ENCODE measurements around the gene SNED1. TPM values are rescaled to one million over a fixed set of nuclear protein-coding genes. Genes with fewer than 3 reads are reported as not detected.

Gene SNED1
- total RNA-seq, 4 donors from 2014 or later: 18.5 to 87.1 (median 21.9) TPM

DNA sequence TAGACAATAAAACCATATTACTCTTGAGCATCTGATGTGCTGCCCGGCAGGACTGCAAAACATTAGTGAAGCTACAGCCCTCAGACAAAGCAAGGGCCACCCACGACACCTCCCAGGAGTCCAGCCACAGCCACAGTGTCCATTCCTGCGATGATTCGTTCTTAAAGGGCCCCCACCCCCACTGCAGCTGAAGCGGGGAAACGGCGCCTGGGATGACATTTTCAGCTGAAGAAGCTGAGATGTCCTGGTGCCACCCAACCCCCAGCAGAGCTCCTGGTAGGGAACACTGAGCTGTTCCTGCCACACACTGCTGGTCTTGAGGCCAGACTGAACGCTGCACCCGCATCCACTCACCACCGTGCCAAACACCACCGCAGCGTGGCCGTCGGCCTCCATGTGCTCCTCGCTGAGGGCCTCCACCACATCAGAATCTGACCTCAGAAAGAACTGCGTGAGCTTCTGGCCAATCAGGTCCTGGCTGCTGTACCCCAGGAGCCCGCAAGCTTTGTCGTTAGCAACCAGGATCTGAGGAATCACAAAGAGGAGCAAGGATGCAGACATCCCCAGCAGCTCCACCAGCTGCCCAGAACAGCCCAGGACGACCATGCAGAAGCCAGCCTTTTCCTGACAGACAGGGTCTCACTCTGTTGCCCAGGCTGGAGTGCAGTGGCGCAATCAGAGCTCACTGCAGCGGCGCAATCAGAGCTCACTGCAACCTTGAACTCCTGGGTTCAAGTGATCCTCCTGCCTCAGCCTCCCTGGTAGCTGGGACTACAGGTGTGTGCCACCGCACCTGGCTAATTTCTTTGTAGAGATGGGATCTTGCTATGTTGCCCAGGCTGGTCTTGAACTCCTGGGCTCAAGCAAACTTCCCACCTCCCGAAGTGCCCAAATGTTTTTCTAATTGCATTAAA is 141.4 kb downstream of the SNED1 start:
- intact Hi-C loops (cut with DNase I; ENCODE audit: low total_unique reads): no loop called here
- Histone ChIP-seq H3K4me1 (no peaks in the 10 kb centered on the region), H3K27ac (no peak overlapping the region), H3K27me3 (no peaks in the 10 kb centered on the region), H3K36me3 (no peaks in the 10 kb centered on the region), H3K9me3 (no peaks in the 10 kb centered on the region), H3K4me3 (no peak overlapping the region)
- TF ChIP-seq POLR2A (IDR thresholded peaks at IDR 0.05): no peak
- TF ChIP-seq, protein P1, sequence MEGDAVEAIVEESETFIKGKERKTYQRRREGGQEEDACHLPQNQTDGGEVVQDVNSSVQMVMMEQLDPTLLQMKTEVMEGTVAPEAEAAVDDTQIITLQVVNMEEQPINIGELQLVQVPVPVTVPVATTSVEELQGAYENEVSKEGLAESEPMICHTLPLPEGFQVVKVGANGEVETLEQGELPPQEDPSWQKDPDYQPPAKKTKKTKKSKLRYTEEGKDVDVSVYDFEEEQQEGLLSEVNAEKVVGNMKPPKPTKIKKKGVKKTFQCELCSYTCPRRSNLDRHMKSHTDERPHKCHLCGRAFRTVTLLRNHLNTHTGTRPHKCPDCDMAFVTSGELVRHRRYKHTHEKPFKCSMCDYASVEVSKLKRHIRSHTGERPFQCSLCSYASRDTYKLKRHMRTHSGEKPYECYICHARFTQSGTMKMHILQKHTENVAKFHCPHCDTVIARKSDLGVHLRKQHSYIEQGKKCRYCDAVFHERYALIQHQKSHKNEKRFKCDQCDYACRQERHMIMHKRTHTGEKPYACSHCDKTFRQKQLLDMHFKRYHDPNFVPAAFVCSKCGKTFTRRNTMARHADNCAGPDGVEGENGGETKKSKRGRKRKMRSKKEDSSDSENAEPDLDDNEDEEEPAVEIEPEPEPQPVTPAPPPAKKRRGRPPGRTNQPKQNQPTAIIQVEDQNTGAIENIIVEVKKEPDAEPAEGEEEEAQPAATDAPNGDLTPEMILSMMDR (IDR thresholded peaks at IDR 0.05): no peak
- DNase-seq: no peak

- Histone ChIP-seq H3K4me3 (no peak overlapping the region), H3K4me1 (no peaks in the 10 kb centered on the region), H3K27me3 (no peaks in the 10 kb centered on the region), H3K9me3 (no peaks in the 10 kb centered on the region), H3K27ac (no peak overlapping the region), H3K36me3 (no peaks in the 10 kb centered on the region)
- no peak for DNase-seq
- TF ChIP-seq POLR2A (IDR thresholded peaks at IDR 0.05): no peak
- TF ChIP-seq, protein P1 (IDR thresholded peaks at IDR 0.05): no peak
- intact Hi-C loops (cut with DNase I; ENCODE audit: low total_unique reads): no loop called here
These were observed 142.0 kb downstream of the SNED1 start for GRCh38 chr2:241140445-241140840.

DNA sequence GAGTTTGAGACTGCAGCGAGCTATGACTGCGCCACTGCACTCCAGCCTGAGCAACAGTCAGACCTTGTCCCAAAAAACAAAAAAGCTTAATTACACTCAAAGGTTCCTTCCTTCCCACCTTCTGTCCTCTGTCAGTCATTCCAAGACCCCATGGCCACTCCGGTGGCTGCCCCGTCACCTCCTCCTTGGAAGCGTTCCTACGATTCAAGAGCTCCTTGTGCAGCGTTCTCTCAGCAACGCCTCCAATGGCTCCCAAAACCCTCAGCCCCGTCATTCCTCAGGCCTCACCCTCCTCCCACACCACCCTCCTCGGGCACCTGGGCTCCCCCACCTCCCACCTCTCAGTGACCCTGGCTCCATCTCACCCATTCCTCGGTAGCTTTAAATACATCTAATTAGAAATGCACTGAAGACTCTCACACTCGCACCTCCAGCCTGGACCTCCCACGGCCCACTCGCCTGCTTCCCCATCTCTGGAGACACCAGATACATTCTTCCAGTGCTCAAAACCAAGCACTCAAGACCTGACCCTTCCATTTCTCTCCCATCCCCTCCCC is 142.9 kb downstream of the SNED1 start:
- TF ChIP-seq, protein P1 (IDR thresholded peaks at IDR 0.05): no peak
- no peak for TF ChIP-seq POLR2A (IDR thresholded peaks at IDR 0.05)
- intact Hi-C loops (cut with DNase I; ENCODE audit: low total_unique reads): no loop called here

DNA sequence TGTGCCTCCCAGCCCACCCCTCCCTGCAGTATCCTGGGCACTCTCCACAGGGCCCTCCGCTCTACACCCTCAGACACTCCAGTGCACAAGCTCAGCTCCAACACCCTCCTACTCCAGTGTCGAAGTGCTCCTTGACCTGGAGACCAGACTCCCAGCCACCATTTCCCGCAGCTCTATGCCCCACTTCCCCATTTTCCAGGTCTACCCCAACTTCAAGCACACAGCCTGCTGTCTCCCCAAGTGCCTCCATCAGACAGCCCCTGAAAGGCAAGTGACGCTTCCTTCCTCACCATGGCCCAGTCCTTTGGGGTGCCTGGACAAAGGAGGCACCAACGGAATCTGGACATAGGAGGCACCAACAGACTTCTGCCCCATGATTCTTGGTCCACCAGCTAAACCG is 143.6 kb downstream of the SNED1 start:
- DNase-seq: no peak
- Histone ChIP-seq H3K9me3 (no peaks in the 10 kb centered on the region), H3K27ac (no peak overlapping the region), H3K4me1 (no peaks in the 10 kb centered on the region), H3K4me3 (no peak overlapping the region), H3K36me3 (no peaks in the 10 kb centered on the region), H3K27me3 (no peaks in the 10 kb centered on the region)
- intact Hi-C loops (cut with DNase I; ENCODE audit: low total_unique reads): no loop called here
- TF ChIP-seq POLR2A (IDR thresholded peaks at IDR 0.05): no peak
- TF ChIP-seq, protein P1 (IDR thresholded peaks at IDR 0.05): no peak

More for the DNA sequence above, 142.9 kb downstream of the SNED1 start:
- no peak overlapping the region for H3K4me3 ChIP-seq
- no peaks in the 10 kb centered on the region for H3K36me3 ChIP-seq
- no peak for DNase-seq
- no peaks in the 10 kb centered on the region for H3K4me1 ChIP-seq
- no peaks in the 10 kb centered on the region for H3K9me3 ChIP-seq
- no peaks in the 10 kb centered on the region for H3K27me3 ChIP-seq
- no peak overlapping the region for H3K27ac ChIP-seq

DNA sequence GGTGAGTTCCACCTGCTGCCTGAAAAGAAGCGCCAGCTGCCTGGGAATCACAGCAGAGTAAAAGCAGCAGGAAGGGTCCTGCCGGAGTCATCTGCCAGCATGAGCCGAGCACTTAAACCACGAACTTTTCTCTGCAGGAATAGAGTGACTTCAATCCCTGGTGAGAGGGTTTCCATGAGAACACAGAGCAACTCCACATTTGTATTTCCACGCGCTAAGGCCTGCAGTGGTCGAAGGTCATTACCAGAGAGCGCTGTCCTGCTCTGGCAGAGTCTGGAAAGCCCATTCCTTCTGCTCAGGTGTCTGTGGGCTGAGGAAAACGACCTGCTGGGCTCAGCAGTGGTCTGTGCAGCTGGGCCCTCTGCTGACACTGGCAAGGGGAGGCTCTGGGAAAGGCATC is 144.2 kb downstream of the SNED1 start:
- no peak for DNase-seq
- no peaks in the 10 kb centered on the region for H3K36me3 ChIP-seq
- H3K9me3 ChIP-seq: no peaks in the 10 kb centered on the region
- no peaks in the 10 kb centered on the region for H3K4me1 ChIP-seq
- TF ChIP-seq POLR2A (IDR thresholded peaks at IDR 0.05): no peak
- TF ChIP-seq, protein P1 (IDR thresholded peaks at IDR 0.05): no peak
- no peak overlapping the region for H3K27ac ChIP-seq
- H3K4me3 ChIP-seq: no peak overlapping the region
- H3K27me3 ChIP-seq: no peaks in the 10 kb centered on the region
- intact Hi-C loops (cut with DNase I; ENCODE audit: low total_unique reads): no loop called here
